HepG2 (cell line): ENCODE measurements around the gene GOLGA6L10. TPM values are rescaled to one million over a fixed set of nuclear protein-coding genes. Genes with fewer than 3 reads are reported as not detected.
A peak's percentile ranks its signal among the peaks of the same experiment; 100 is the strongest.
"Not testable (repeated sequence)": the region's sequence is repeated elsewhere in the genome, so short reads cannot be mapped to it uniquely, and the experiment has no call there.

ENCODE experiments used
- ATAC-seq: fragments of 200-7000 bp; cut with Tn5 transposase; 3 replicates; pipeline ENCODE4 v1.9.1; 2020; ENCODE audit warnings: mild to moderate bottlenecking, moderate library complexity
- BruUV-seq: library from RNA; stranded (reverse); fragments of 400-500 nt; replicated peaks from 2 replicates; lab custom pipeline; 2021; lab: Mats Ljungman, UMichigan
- CTCF ChIA-PET: fragments of 300-600 bp; formaldehyde crosslinking; extraction: SDS; loops from one replicate; lab custom pipeline; 2021; ENCODE audit warnings: low total read pairs, inconsistent platforms, low intra/inter-chr PET ratio; lab: Yijun Ruan, JAX
- POLR2A ChIA-PET: fragments of 350-600 bp; sonication (Branson Sonifier 250); formaldehyde crosslinking; loops from one replicate; lab custom pipeline; 2020; ENCODE audit warnings: antibody characterized with exemption, inconsistent platforms; lab: Yijun Ruan, JAX
- DNase-seq: peaks from one replicate; pipeline ENCODE4 v3.0.0-alpha.2; 2015; ENCODE audit warnings: low spot score
- FAIRE-seq: peaks from 3 replicates; lab custom pipeline; 2011; peaks lifted over from hg19 to GRCh38; lab: Jason Lieb, UNC
- H2AFZ ChIP-seq: one replicate; pipeline ENCODE4 v1.6.1; 2011; ENCODE audit warnings: low read length, inconsistent platforms
- H3K27ac ChIP-seq: fragments of 300-600 bp; 3 replicates; pipeline ENCODE4 v1.8.0; 2011; ENCODE audit warnings: mixed run types, mild to moderate bottlenecking, mixed read lengths, low read length, inconsistent platforms; ENCODE audit not compliant: insufficient read depth; ENCODE audit errors: extremely low read length
- H3K27me3 ChIP-seq, 2 experiments: fragments of 200-600 bp in 1 of 2; 2 replicates in 1 of 2; 3 replicates in 1 of 2; pipeline versions ENCODE4 v1.6.0 to v1.8.0; 2011; ENCODE audit warnings: low read length in 2 of 2, mild to moderate bottlenecking in 2 of 2, moderate library complexity in 2 of 2, inconsistent platforms in 1 of 2; ENCODE audit not compliant: insufficient read depth in 2 of 2, control insufficient read depth in 1 of 2
- H3K36me3 ChIP-seq, 2 experiments: fragments of 200-600 bp in 1 of 2; replicated peaks in 1 of 2; 2 replicates in 1 of 2; 3 replicates in 1 of 2; pipeline versions ENCODE4 v1.5.1 to v1.8.0; 2011; ENCODE audit warnings: low read length in 2 of 2, inconsistent platforms in 1 of 2; ENCODE audit not compliant: insufficient read depth in 2 of 2, control insufficient read depth in 1 of 2
- H3K4me1 ChIP-seq: 2 replicates; pipeline ENCODE4 v1.5.1; 2012; ENCODE audit warnings: low read length, inconsistent platforms; ENCODE audit not compliant: insufficient read depth
- H3K4me2 ChIP-seq: 2 replicates; pipeline ENCODE4 v1.6.0; 2011; ENCODE audit warnings: low read depth, low read length, inconsistent platforms
- H3K4me3 ChIP-seq, 3 experiments: fragments of 200-600 bp in 1 of 3; sonication (generic), shearing (Covaris generic) in 1 of 3; replicated peaks in 1 of 3; 2 replicates each; pipeline ENCODE4 v1.5.1; 2011 to 2016; ENCODE audit warnings: low read length in 3 of 3, inconsistent platforms in 2 of 3, low read depth in 2 of 3, mild to moderate bottlenecking in 2 of 3, control low read depth in 1 of 3, mixed read lengths in 1 of 3; ENCODE audit not compliant: insufficient read depth in 1 of 3
- H3K79me2 ChIP-seq: one replicate; pipeline ENCODE4 v1.6.1; 2011; ENCODE audit warnings: low read length, inconsistent platforms; ENCODE audit not compliant: insufficient read depth
- H3K9ac ChIP-seq: 2 replicates; pipeline ENCODE4 v1.6.0; 2011; ENCODE audit warnings: mild to moderate bottlenecking, low read depth, low read length, inconsistent platforms; ENCODE audit not compliant: insufficient read depth
- H3K9me3 ChIP-seq: 2 replicates; pipeline ENCODE4 v1.5.1; 2012; ENCODE audit warnings: mild to moderate bottlenecking, low read length
- H4K20me1 ChIP-seq: 2 replicates; pipeline ENCODE4 v1.6.0; 2011; ENCODE audit warnings: inconsistent platforms, mild to moderate bottlenecking, low read length, moderate library complexity; ENCODE audit not compliant: insufficient read depth
- IKZF1 ChIP-seq: fragments of 450-650 bp; IDR thresholded peaks from 2 replicates; pipeline ENCODE4 v1.7.1; 2016
- PPARG ChIP-seq: conservative IDR thresholded peaks from 2 replicates; pipeline ENCODE4 v1.6.1; 2016; ENCODE audit warnings: missing biosample characterization, missing genetic modification reagents
- RXRB ChIP-seq: IDR thresholded peaks from 2 replicates; pipeline ENCODE4 v1.6.1; 2016; ENCODE audit warnings: borderline replicate concordance, missing genetic modification reagents, missing compliant biosample characterization
- ZNF362 ChIP-seq: sonication (generic); formaldehyde crosslinking; IDR thresholded peaks from 2 replicates; pipeline ENCODE4 v1.4.0; 2020; ENCODE audit warnings: missing genetic modification reagents, mild to moderate bottlenecking, borderline replicate concordance
- WGBS: methylation state at CpG from one replicate; pipeline ENCODE4 v1.1.6; 2017; ENCODE audit warnings: low lambda C conversion rate; 5-methylcytosine and 5-hydroxymethylcytosine counted together
- in situ Hi-C: cut with HindIII; loops from 2 replicates; pipeline ENCODE4 v1.10.0; 2017; ENCODE audit warnings: low pct_unique_long_range_greater_than_20kb; ENCODE audit not compliant: extremely low pct_ligation_motif_present
- intact Hi-C: fragments of 100-400 bp; cut with micrococcal nuclease; formaldehyde crosslinking; loops from one replicate; pipeline ENCODE4 v1.10.0; 2022; ENCODE audit not compliant: unreplicated experiment
- polyA plus RNA-seq, 8 experiments: library from polyadenylated mRNA; depleted of rRNA in 3 of 8; stranded (reverse) in 7 of 8; unstranded in 1 of 8; fragments of >200 nt; fragmentation: Illumina TruSeq in 4 of 8; extraction: Trizol in 4 of 8; gene quantifications; 2 replicates each; pipeline versions ENCODE4 v1.2.1 to v1.2.3, GENCODE V29; 2011 to 2016; ENCODE audit warnings: low read depth in 4 of 8, missing spikeins in 1 of 8, mixed read lengths in 1 of 8; ENCODE audit not compliant: insufficient read depth in 1 of 8
- total RNA-seq, 5 experiments: library from RNA; depleted of rRNA; stranded (reverse); fragments of >200 nt; fragmentation: Illumina TruSeq; extraction: Trizol; gene quantifications; 2 replicates each; pipeline ENCODE4 v1.2.3, GENCODE V29; 2016; ENCODE audit warnings: low read depth in 1 of 5
- TF ChIP-seq, protein P1 (sequence below): sonication (generic); formaldehyde crosslinking; IDR thresholded peaks from 2 replicates; pipeline ENCODE4 v1.8.0; 2022; ENCODE audit warnings: missing genetic modification reagents, mild to moderate bottlenecking, moderate library complexity, borderline replicate concordance

Gene GOLGA6L10
- total and polyA plus RNA-seq, 2 of the 13 experiments (the other 11 are each of a cell fraction or from before 2014, with no cell fraction given), result 1.5 to 2.5 TPM

- TF ChIP-seq ZNF362, result peak; percentile 64; the same call in 1 of the 2 replicates
- TF ChIP-seq RXRB (CRISPR knock-in tag), result peak; percentile 65
- no peak for TF ChIP-seq IKZF1
- peak; percentile 48; the same call in 1 of the 2 replicates for TF ChIP-seq PPARG (CRISPR knock-in tag)
- TF ChIP-seq, protein P1, sequence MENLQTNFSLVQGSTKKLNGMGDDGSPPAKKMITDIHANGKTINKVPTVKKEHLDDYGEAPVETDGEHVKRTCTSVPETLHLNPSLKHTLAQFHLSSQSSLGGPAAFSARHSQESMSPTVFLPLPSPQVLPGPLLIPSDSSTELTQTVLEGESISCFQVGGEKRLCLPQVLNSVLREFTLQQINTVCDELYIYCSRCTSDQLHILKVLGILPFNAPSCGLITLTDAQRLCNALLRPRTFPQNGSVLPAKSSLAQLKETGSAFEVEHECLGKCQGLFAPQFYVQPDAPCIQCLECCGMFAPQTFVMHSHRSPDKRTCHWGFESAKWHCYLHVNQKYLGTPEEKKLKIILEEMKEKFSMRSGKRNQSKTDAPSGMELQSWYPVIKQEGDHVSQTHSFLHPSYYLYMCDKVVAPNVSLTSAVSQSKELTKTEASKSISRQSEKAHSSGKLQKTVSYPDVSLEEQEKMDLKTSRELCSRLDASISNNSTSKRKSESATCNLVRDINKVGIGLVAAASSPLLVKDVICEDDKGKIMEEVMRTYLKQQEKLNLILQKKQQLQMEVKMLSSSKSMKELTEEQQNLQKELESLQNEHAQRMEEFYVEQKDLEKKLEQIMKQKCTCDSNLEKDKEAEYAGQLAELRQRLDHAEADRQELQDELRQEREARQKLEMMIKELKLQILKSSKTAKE (CRISPR knock-in tag), result peak; percentile 36; the same call in 1 of the 2 replicates
Observed at GRCh38 chr15:82397817-82398216, 48.5 kb upstream of the GOLGA6L10 start (continued).

DNA sequence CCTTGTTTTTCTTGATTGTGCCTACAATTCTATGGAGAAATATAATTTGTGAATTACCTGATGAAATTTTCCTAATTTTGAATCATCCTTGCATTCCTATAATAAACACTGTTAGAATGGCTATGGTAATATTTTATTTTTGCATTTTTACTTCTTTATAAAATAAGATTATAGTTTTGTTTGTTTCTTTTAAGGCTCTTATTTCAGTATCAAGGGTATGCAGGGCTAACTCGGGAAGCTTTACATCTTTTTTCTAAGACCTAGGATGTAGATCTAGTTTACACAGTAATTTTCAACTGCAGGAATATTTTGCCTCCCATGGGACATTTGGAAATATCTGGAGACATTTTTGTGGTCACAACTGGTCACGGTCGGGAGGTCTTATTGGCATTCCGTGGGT, 46.5 kb upstream of the GOLGA6L10 start:
- H4K20me1 ChIP-seq, H2AFZ ChIP-seq, intact Hi-C loops, H3K27ac ChIP-seq, FAIRE-seq, CTCF ChIA-PET, H3K9ac ChIP-seq, BruUV-seq, in situ Hi-C loops, H3K27me3 ChIP-seq, H3K79me2 ChIP-seq, H3K4me3 ChIP-seq, ATAC-seq, H3K4me2 ChIP-seq, H3K36me3 ChIP-seq, DNase-seq, H3K9me3 ChIP-seq, POLR2A ChIA-PET: not testable (repeated sequence)
- 95% methylated on average over 1 of the region's 4 CpGs for WGBS
- peaks cover 30% of the 10 kb centered on the region for H3K4me1 ChIP-seq
